ENCODE results near the gene TMEM126A. TPM values are rescaled to one million over a fixed set of nuclear protein-coding genes. Genes with fewer than 3 reads are reported as not detected.

Gene TMEM126A
- total and polyA plus RNA-seq, 2 of the 13 experiments (the other 11 are each of a cell fraction or from before 2014, with no cell fraction given): 59.5 to 66.9 TPM

DNA sequence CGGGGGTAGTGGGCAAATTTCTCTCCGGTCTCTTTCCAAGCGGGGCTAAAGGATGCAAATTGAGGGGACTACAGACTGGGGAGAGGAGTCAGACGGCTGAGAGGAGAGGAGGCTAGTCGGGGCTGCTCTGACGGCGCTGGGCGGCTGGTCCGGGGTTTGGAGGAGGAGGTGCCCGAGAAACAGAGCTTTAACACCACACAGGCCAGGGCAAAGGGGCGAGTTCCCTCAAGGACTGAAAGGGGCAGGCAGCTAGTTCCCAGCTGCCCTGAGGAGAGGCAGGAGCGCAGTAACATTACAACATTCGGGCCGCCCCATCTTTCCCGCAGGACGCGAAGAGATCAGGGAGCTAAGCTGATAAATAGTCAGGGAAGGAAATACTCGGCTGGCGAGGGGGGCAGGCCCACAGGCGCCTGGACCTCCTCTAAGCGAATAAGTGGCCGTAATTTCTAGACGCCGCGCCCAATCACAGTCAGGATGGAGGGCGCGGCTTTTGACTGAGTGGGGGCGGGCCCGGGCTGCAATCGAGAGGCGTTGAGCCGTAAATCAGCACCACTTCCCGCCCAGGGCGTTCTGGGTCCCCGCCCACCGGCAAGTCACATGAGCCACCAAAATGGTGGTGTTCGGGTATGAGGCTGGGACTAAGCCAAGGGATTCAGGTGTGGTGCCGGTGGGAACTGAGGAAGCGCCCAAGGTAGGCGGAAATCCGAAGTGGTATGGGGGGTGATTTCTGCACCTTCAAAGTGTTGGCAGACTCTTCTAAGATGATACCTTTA, 19.6 kb upstream of the TMEM126A start, which contains the start of gene TMEM126B (continued):
- peak; percentile 30; the same call in 1 of the 2 replicates for TF ChIP-seq NFAT5 (CRISPR knock-in tag; IDR thresholded peaks at IDR 0.05)
- no peak for TF ChIP-seq MAFK (conservative IDR thresholded peaks at IDR 0.05 in 1 of 2, IDR thresholded peaks at IDR 0.05 in 1 of 2; ENCODE audit: low read length in 2 of 2)
- no peak for TF ChIP-seq ZNF589 (CRISPR knock-in tag; conservative IDR thresholded peaks at IDR 0.05)
- TF ChIP-seq ZNF260 (CRISPR knock-in tag; IDR thresholded peaks at IDR 0.05; ENCODE audit: borderline replicate concordance, low read depth): no peak
- TF ChIP-seq LRRFIP1 (CRISPR knock-in tag; conservative IDR thresholded peaks at IDR 0.05): no peak
- 0 out of 2 replicates have a peak, but pooled peaks have one; percentile 45 for TF ChIP-seq ESRRA (CRISPR knock-in tag; IDR thresholded peaks at IDR 0.05; ENCODE audit: low read depth)
- peak; percentile 48 for TF ChIP-seq CCDC6 (CRISPR knock-in tag; IDR thresholded peaks at IDR 0.05)
- no peak for TF ChIP-seq ZNF20 (CRISPR knock-in tag; IDR thresholded peaks at IDR 0.05)
- peak; percentile 48 for TF ChIP-seq ISL2 (CRISPR knock-in tag; IDR thresholded peaks at IDR 0.05)
- no peak for TF ChIP-seq FOXK2 (IDR thresholded peaks at IDR 0.05)
- no peak for TF ChIP-seq ZBTB26 (CRISPR knock-in tag; IDR thresholded peaks at IDR 0.05; ENCODE audit: borderline replicate concordance)
- peak; percentile 94 for TF ChIP-seq KAT8 (CRISPR knock-in tag; IDR thresholded peaks at IDR 0.05)
- TF ChIP-seq, protein P1, sequence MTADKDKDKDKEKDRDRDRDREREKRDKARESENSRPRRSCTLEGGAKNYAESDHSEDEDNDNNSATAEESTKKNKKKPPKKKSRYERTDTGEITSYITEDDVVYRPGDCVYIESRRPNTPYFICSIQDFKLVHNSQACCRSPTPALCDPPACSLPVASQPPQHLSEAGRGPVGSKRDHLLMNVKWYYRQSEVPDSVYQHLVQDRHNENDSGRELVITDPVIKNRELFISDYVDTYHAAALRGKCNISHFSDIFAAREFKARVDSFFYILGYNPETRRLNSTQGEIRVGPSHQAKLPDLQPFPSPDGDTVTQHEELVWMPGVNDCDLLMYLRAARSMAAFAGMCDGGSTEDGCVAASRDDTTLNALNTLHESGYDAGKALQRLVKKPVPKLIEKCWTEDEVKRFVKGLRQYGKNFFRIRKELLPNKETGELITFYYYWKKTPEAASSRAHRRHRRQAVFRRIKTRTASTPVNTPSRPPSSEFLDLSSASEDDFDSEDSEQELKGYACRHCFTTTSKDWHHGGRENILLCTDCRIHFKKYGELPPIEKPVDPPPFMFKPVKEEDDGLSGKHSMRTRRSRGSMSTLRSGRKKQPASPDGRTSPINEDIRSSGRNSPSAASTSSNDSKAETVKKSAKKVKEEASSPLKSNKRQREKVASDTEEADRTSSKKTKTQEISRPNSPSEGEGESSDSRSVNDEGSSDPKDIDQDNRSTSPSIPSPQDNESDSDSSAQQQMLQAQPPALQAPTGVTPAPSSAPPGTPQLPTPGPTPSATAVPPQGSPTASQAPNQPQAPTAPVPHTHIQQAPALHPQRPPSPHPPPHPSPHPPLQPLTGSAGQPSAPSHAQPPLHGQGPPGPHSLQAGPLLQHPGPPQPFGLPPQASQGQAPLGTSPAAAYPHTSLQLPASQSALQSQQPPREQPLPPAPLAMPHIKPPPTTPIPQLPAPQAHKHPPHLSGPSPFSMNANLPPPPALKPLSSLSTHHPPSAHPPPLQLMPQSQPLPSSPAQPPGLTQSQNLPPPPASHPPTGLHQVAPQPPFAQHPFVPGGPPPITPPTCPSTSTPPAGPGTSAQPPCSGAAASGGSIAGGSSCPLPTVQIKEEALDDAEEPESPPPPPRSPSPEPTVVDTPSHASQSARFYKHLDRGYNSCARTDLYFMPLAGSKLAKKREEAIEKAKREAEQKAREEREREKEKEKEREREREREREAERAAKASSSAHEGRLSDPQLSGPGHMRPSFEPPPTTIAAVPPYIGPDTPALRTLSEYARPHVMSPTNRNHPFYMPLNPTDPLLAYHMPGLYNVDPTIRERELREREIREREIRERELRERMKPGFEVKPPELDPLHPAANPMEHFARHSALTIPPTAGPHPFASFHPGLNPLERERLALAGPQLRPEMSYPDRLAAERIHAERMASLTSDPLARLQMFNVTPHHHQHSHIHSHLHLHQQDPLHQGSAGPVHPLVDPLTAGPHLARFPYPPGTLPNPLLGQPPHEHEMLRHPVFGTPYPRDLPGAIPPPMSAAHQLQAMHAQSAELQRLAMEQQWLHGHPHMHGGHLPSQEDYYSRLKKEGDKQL (CRISPR knock-in tag; IDR thresholded peaks at IDR 0.05; ENCODE audit: low read depth): no peak
- TF ChIP-seq IKZF4 (CRISPR knock-in tag; IDR thresholded peaks at IDR 0.05; ENCODE audit: borderline replicate concordance, low read depth, not compliant biosample characterization): no peak

All from HepG2 (cell line).